Measurements from ENCODE around the gene PRAMEF18.
"Not testable (repeated sequence)": the region's sequence is repeated elsewhere in the genome, so short reads cannot be mapped to it uniquely, and the experiment has no call there.

PRAMEF18 gene

GRCh38 chr1:13225675-13226204, at the start of gene PRAMEF18:
Gene PRAMEF18 (minus strand): TSS chr1:13226154. CDS start chr1:13226106, 48 bp downstream.
- not testable (repeated sequence) for DNase-seq (ENCODE audit: low spot score)

GRCh38 chr1:13265124-13265523, 39.2 kb upstream of the PRAMEF18 start:
- DNase-seq (ENCODE audit: low spot score): not testable (repeated sequence)

GRCh38 chr1:13253898-13254297, 27.9 kb upstream of the PRAMEF18 start, which contains the start of gene PRAMEF5:
Gene PRAMEF5 (plus strand): TSS chr1:13254198. CDS start chr1:13259269, 5,071 bp downstream.
- not testable (repeated sequence) for DNase-seq (ENCODE audit: low spot score)

- DNase-seq (ENCODE audit: low spot score): not testable (repeated sequence)
Observed at GRCh38 chr1:13247122-13247521, 21.2 kb upstream of the PRAMEF18 start.

- DNase-seq (ENCODE audit: low spot score): not testable (repeated sequence)
Observed at GRCh38 chr1:13246554-13246871, 20.6 kb upstream of the PRAMEF18 start.

- not testable (repeated sequence) for DNase-seq (ENCODE audit: low spot score)
Observed at GRCh38 chr1:13245841-13246553, 20.0 kb upstream of the PRAMEF18 start.

- DNase-seq (ENCODE audit: low spot score): not testable (repeated sequence)
Observed at GRCh38 chr1:13243536-13244263, 17.7 kb upstream of the PRAMEF18 start.

GRCh38 chr1:13239633-13240032, 13.7 kb upstream of the PRAMEF18 start:
- not testable (repeated sequence) for DNase-seq (ENCODE audit: low spot score)

GRCh38 chr1:13237572-13237971, 11.6 kb upstream of the PRAMEF18 start:
- DNase-seq (ENCODE audit: low spot score): not testable (repeated sequence)

GRCh38 chr1:13234057-13234456, 8.1 kb upstream of the PRAMEF18 start:
- not testable (repeated sequence) for DNase-seq (ENCODE audit: low spot score)

- DNase-seq (ENCODE audit: low spot score): not testable (repeated sequence)
Observed at GRCh38 chr1:13232056-13232455, 6.1 kb upstream of the PRAMEF18 start.

- DNase-seq (ENCODE audit: low spot score): not testable (repeated sequence)
Observed at GRCh38 chr1:13231061-13231750, 5.3 kb upstream of the PRAMEF18 start.

- not testable (repeated sequence) for DNase-seq (ENCODE audit: low spot score)
Observed at GRCh38 chr1:13230601-13231000, 4.6 kb upstream of the PRAMEF18 start.

- DNase-seq (ENCODE audit: low spot score): not testable (repeated sequence)
Observed at GRCh38 chr1:13230096-13230495, 4.1 kb upstream of the PRAMEF18 start.

- DNase-seq (ENCODE audit: low spot score): peak; percentile 26
Observed at GRCh38 chr1:13228343-13228781, 2.4 kb upstream of the PRAMEF18 start.

GRCh38 chr1:13227271-13228055, 1.5 kb upstream of the PRAMEF18 start:
- not testable (repeated sequence) for DNase-seq (ENCODE audit: low spot score)

GRCh38 chr1:13224480-13225060, 1.4 kb downstream of the PRAMEF18 start:
- no peak for DNase-seq (ENCODE audit: low spot score)

- not testable (repeated sequence) for DNase-seq (ENCODE audit: low spot score)
Observed at GRCh38 chr1:13222788-13223187, 3.2 kb downstream of the PRAMEF18 start.

GRCh38 chr1:13219203-13219602, 6.8 kb downstream of the PRAMEF18 start:
- DNase-seq (ENCODE audit: low spot score): not testable (repeated sequence)

- not testable (repeated sequence) for DNase-seq (ENCODE audit: low spot score)
Observed at GRCh38 chr1:13216619-13217018, 9.3 kb downstream of the PRAMEF18 start.

GRCh38 chr1:13208712-13209111, 17.2 kb downstream of the PRAMEF18 start:
- DNase-seq (ENCODE audit: low spot score): not testable (repeated sequence)

Data from CD4-positive, alpha-beta T cell treated with Interleukin-2 at 100 ng/mL for 4 hours (primary cell).